NCI-H1694 (cell line): ENCODE data around the gene ANKS1B.

Experiments
- DNase-seq: peaks from one replicate; lab custom pipeline; 2025; lab: John Stamatoyannopoulos, UW

ANKS1B gene

GRCh38 chr12:98727196-98727595, 1257.5 kb downstream of the ANKS1B start:
- DNase-seq = no peak

- peak; percentile 3 for DNase-seq
Measured at GRCh38 chr12:98725476-98726247, 1259.1 kb downstream of the ANKS1B start.

GRCh38 chr12:98724384-98725155, 1260.2 kb downstream of the ANKS1B start:
- DNase-seq = no peak

- DNase-seq = no peak
Measured at GRCh38 chr12:98721204-98721702, 1263.5 kb downstream of the ANKS1B start.

GRCh38 chr12:98719515-98720504, 1264.9 kb downstream of the ANKS1B start:
- DNase-seq = no peak

GRCh38 chr12:98714426-98714825, 1270.3 kb downstream of the ANKS1B start:
- no peak for DNase-seq

GRCh38 chr12:98709022-98709421, 1275.7 kb downstream of the ANKS1B start:
- DNase-seq = no peak

- DNase-seq = no peak
Measured at GRCh38 chr12:98701166-98701565, 1283.6 kb downstream of the ANKS1B start.

GRCh38 chr12:98699586-98699985, 1285.2 kb downstream of the ANKS1B start:
- no peak for DNase-seq

GRCh38 chr12:98698603-98699463, 1285.9 kb downstream of the ANKS1B start:
- DNase-seq = peak; percentile 2

GRCh38 chr12:98697209-98697608, 1287.5 kb downstream of the ANKS1B start:
- no peak for DNase-seq

- DNase-seq = no peak
Measured at GRCh38 chr12:98696036-98696646, 1288.6 kb downstream of the ANKS1B start.

- DNase-seq = no peak
Measured at GRCh38 chr12:98691351-98691750, 1293.4 kb downstream of the ANKS1B start.

- no peak for DNase-seq
Measured at GRCh38 chr12:98686603-98687002, 1298.1 kb downstream of the ANKS1B start.
